A549 treated with CpdA at 1 μM for 4 hours (cell line): ENCODE measurements around the gene TOLLIP. TPM values are rescaled to one million over a fixed set of nuclear protein-coding genes. Genes with fewer than 3 reads are reported as not detected.

Experiments
- total RNA-seq: library from RNA; stranded (reverse); fragments of 200-300 nt; extraction: Qiagen RNA extraction; gene quantifications from 5 replicates; pipeline ENCODE4 v1.2.3, GENCODE V29; 2022; ENCODE audit warnings: low read depth

The TOLLIP gene
- total RNA-seq: 37.0 to 58.4 TPM (median 50.0 TPM) in 5 replicates

DNA sequence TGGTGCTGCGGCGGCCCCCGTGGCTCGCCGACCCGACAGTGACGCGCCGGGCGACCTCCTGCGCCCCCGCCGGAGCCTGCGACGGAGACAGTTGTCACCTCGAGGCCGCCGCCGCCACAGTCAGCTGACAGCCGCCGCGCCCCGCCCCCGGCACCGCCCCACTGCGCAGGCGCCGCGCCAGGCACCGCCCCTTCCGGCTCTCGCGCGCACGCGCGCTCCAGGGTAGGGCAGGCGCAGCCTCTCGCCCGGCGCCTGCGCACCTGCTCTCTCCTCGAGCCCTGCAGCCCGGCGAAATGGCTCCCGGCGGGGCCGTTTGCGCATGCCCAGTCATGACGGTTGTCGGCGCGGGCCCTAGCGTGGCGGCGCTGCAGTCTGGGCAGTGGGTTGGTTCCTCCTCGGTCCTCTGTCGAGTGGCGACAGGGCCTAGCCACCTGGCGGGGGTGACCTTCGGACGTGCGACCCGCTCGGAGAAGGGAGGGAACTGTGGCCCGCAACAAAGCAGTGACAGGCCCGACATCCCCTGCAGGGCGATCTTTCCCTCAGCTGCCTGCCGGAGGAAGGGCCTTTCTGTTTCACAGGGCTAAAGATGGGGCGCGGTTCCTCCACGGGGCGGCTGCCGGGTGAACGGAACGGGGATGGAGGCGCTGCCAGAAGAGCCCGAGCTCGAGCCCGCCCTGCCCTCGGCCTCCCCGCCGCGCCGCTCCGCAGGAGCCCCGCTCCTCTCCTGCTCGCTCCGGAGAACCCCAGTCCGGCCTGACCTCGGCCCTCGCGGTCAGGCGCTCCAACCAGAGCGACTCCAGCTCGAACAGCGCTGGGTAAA is at the start of gene TOLLIP:
Gene TOLLIP (minus strand): TSS at position 135 of the 820 bp plus-strand sequence. CDS start 134 bp downstream, at position 1.

Other genes with a start within 250 kb of the TOLLIP start
- 0.09 to 0.54 TPM (median 0.21 TPM) in 5 replicates for gene MUC2, start 234.8 kb downstream of the TOLLIP start, total RNA-seq
- gene MUC5AC, start 151.7 kb downstream of the TOLLIP start, total RNA-seq: 3.2 to 4.5 TPM (median 4.1 TPM) in 5 replicates
- 3.0 to 4.9 TPM (median 3.7 TPM) in 5 replicates for gene MUC5B, start 86.6 kb downstream of the TOLLIP start, total RNA-seq
- gene BRSK2, start 80.3 kb upstream of the TOLLIP start, total RNA-seq: 4.3 to 7.7 TPM (median 7.0 TPM) in 5 replicates
- gene MOB2, start 177.1 kb upstream of the TOLLIP start, total RNA-seq: 35.6 to 49.3 TPM (median 47.8 TPM) in 5 replicates